ENCODE results near the gene TRPM8.

TRPM8 gene

GRCh38 chr2:233997707-233998106 lies 80.5 kb downstream of the TRPM8 start:
- Histone ChIP-seq H3K36me3 (no peaks in the 10 kb centered on the region), H3K9me3 (no peaks in the 10 kb centered on the region), H3K4me3 (no peak overlapping the region), H3K4me1 (no peaks in the 10 kb centered on the region), H3K27ac (no peak overlapping the region), H3K27me3 (no peaks in the 10 kb centered on the region)
- intact Hi-C loops (cut with DNase I; ENCODE audit: low total_unique reads): no loop called here
- DNase-seq: no peak
- no peak for TF ChIP-seq CTCF (IDR thresholded peaks at IDR 0.05)

DNA sequence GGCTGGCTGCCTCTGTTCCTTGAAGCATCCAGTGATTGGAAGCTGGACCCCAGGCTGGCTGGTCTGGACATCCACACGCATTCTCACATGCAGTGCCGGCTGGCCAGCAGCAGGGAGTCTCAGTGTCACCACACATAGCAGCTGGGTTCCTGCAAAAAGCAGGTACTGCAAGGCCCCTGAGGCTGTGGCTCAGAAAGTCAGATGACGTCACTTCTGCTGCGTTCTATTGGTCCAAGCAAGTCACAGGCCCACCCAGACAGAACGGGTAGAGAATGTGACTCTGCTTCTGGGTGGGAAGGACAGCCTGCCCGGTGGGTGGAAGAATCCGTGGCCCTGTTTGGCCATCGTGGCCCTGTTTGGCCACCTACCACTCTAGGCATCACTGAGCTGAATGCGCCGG lies 82.0 kb downstream of the TRPM8 start:
- Histone ChIP-seq H3K9me3 (no peaks in the 10 kb centered on the region), H3K36me3 (no peaks in the 10 kb centered on the region), H3K27ac (no peak overlapping the region), H3K4me1 (peaks cover 0 to 2% (median 1%) of the 10 kb centered on the region in 4 donors), H3K27me3 (no peaks in the 10 kb centered on the region), H3K4me3 (no peak overlapping the region)
- intact Hi-C loops (cut with DNase I; ENCODE audit: low total_unique reads): no loop called here
- DNase-seq: no peak
- TF ChIP-seq CTCF (IDR thresholded peaks at IDR 0.05): no peak

- intact Hi-C loops (cut with DNase I; ENCODE audit: low total_unique reads): no loop called here
- H3K36me3 ChIP-seq: no peaks in the 10 kb centered on the region
- no peak overlapping the region for H3K27ac ChIP-seq
- H3K9me3 ChIP-seq: no peaks in the 10 kb centered on the region
- H3K4me3 ChIP-seq: no peak overlapping the region
- no peak for TF ChIP-seq CTCF (IDR thresholded peaks at IDR 0.05)
- DNase-seq: no peak
- no peaks in the 10 kb centered on the region for H3K27me3 ChIP-seq
- H3K4me1 ChIP-seq: peaks cover 0 to 5% (median 2%) of the 10 kb centered on the region in 4 donors
These were observed 84.4 kb downstream of the TRPM8 start for GRCh38 chr2:234001380-234002160.

GRCh38 chr2:234002281-234002680 lies 85.1 kb downstream of the TRPM8 start:
- DNase-seq: no peak
- peaks cover 0 to 5% (median 2%) of the 10 kb centered on the region in 4 donors for H3K4me1 ChIP-seq
- no peaks in the 10 kb centered on the region for H3K9me3 ChIP-seq
- H3K4me3 ChIP-seq: no peak overlapping the region
- no peaks in the 10 kb centered on the region for H3K36me3 ChIP-seq
- no peaks in the 10 kb centered on the region for H3K27me3 ChIP-seq
- no peak overlapping the region for H3K27ac ChIP-seq
- TF ChIP-seq CTCF (IDR thresholded peaks at IDR 0.05): no peak
- intact Hi-C loops (cut with DNase I; ENCODE audit: low total_unique reads): no loop called here

DNA sequence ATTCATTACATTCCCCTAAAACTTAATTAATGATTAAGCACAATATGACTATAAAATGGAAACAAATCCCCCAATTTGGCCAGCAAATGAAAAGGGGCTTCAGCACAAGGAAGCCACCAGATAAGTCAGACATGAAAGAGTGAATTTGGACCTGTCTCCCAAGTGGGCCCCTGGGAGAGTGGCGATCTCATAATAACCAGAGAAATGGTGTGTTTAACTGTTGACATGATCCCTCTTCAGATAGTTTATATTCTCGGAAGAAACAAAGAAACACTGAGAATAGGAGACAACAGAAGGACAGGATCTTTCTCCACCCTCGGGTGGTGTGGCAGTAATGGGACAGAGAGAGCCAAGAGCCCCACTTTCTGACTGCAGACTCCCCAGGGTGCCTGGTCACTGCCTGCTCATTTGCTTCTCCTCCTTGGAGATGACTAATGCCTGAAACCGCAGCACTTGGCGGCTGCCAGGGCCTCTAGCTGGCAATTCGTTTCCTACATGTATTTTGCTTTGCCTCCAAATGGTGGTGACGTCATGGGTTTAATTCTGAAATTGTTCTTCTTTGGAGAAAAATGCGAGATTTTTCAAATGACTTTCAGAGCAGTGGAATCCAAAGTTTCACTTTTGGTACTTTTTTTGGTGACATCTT lies 86.9 kb downstream of the TRPM8 start:
- TF ChIP-seq CTCF (IDR thresholded peaks at IDR 0.05): no peak
- no peaks in the 10 kb centered on the region for H3K9me3 ChIP-seq
- H3K36me3 ChIP-seq: no peaks in the 10 kb centered on the region
- intact Hi-C loops (cut with DNase I; ENCODE audit: low total_unique reads): no loop called here
- no peaks in the 10 kb centered on the region for H3K27me3 ChIP-seq
- DNase-seq: no peak
- no peak overlapping the region for H3K4me3 ChIP-seq
- peaks cover 0 to 5% (median 2%) of the 10 kb centered on the region in 4 donors for H3K4me1 ChIP-seq
- no peak overlapping the region for H3K27ac ChIP-seq
